ENCODE measurements around the gene DTL. TPM values are rescaled to one million over a fixed set of nuclear protein-coding genes. Genes with fewer than 3 reads are reported as not detected.

The DTL gene
- total RNA-seq, 4 donors from 2014 or later: 0.73 to 16.0 TPM; not detected in 2

DNA sequence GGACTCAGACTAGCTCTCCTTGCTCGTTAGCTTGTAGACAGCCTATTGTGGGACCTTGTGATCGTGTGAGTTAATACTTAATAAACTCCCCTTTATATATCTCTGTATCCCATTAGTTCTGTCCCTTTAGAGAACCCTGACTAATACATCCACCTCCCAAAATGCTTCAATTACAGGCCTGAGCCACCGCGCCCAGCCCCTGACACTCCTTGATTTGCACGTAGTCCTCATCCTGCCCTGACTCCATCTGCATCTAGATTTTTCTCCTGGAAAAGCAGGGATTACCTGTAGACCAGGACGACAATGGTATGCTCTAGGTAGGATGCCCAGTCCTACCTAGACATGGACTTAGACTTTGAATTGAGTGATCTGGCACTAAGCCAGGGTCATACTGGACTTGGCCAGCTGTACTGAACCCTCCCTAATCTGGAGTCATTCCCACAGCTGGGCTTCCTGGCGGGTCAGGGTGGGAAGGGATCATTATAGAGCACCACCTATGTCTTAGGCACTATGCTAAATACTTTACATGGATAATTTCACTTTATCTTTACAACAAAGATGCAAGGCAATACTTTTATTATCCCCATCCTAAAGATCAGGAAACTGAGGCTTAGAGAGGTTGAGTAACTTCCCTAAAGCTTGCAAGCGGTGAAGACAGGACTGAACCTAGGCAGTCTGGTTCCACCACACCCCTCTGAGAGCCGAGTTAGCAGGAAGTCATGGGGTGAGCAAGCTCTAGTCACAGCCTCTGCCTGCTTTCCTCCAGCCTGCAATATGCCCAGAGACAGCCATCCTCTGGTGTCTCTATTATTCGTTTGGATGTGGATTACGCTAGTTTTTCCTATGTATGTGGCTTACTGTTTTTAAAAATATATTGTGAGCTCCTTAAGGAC, 89.4 kb downstream of the DTL start:
- no peaks in the 10 kb centered on the region for H3K36me3 ChIP-seq
- TF ChIP-seq, protein P1, sequence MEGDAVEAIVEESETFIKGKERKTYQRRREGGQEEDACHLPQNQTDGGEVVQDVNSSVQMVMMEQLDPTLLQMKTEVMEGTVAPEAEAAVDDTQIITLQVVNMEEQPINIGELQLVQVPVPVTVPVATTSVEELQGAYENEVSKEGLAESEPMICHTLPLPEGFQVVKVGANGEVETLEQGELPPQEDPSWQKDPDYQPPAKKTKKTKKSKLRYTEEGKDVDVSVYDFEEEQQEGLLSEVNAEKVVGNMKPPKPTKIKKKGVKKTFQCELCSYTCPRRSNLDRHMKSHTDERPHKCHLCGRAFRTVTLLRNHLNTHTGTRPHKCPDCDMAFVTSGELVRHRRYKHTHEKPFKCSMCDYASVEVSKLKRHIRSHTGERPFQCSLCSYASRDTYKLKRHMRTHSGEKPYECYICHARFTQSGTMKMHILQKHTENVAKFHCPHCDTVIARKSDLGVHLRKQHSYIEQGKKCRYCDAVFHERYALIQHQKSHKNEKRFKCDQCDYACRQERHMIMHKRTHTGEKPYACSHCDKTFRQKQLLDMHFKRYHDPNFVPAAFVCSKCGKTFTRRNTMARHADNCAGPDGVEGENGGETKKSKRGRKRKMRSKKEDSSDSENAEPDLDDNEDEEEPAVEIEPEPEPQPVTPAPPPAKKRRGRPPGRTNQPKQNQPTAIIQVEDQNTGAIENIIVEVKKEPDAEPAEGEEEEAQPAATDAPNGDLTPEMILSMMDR (IDR thresholded peaks at IDR 0.05): no peak
- no peak for TF ChIP-seq POLR2A (IDR thresholded peaks at IDR 0.05)
- no peaks in the 10 kb centered on the region for H3K9me3 ChIP-seq
- no peak for DNase-seq
- no peaks in the 10 kb centered on the region for H3K4me1 ChIP-seq
- intact Hi-C loops (cut with DNase I; ENCODE audit: low total_unique reads): no loop called here
- no peaks in the 10 kb centered on the region for H3K27me3 ChIP-seq
- no peak overlapping the region for H3K27ac ChIP-seq
- no peak overlapping the region for H3K4me3 ChIP-seq

DNA sequence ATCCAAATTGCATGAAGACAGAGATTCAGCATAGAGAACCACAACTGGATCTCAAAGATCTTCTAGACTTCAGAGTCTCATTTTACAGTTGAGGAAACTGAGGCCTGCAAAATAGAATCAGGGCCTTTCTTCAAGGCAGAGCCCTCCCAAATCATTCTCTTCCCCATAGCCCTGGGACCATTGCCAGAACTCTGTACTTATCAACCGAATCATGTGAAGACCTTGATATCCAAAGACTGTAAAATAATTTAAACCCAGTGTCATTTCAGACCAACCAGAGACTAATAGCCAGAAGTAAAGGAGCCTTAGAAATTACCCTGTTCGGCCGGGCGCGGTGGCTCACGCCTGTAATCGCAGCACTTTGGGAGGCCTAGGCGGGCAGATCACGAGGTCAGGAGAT, 90.1 kb downstream of the DTL start:
- Histone ChIP-seq H3K27me3 (no peaks in the 10 kb centered on the region), H3K36me3 (no peaks in the 10 kb centered on the region), H3K9me3 (no peaks in the 10 kb centered on the region), H3K4me1 (no peaks in the 10 kb centered on the region), H3K27ac (no peak overlapping the region), H3K4me3 (no peak overlapping the region)
- intact Hi-C loops (cut with DNase I; ENCODE audit: low total_unique reads): no loop called here
- DNase-seq: no peak
- no peak for TF ChIP-seq POLR2A (IDR thresholded peaks at IDR 0.05)
- TF ChIP-seq, protein P1 (IDR thresholded peaks at IDR 0.05): no peak

DNA sequence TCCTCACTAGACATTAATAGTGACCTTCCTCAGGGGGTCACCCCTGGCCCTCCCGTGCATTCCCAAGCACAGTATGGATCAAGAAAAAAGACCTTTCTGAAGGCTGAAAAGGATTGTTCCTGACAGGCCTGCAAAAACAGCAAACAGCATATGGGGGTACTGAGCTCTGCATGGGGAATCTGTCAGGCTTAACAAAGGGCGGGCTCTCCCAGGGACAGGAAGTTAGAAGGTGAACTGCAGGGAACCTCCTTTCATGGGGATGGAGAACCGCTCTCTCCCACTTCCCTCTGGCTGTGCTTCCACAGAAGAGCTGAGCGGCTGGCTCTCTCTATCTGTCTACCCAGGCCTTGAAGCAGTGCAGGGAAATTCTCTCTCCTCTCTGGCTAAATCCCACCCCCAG, 91.7 kb downstream of the DTL start:
- Histone ChIP-seq H3K9me3 (no peaks in the 10 kb centered on the region), H3K27me3 (no peaks in the 10 kb centered on the region), H3K36me3 (no peaks in the 10 kb centered on the region), H3K4me3 (no peak overlapping the region), H3K27ac (no peak overlapping the region), H3K4me1 (no peaks in the 10 kb centered on the region)
- intact Hi-C loops (cut with DNase I; ENCODE audit: low total_unique reads): no loop called here
- no peak for DNase-seq
- TF ChIP-seq, protein P1 (IDR thresholded peaks at IDR 0.05): no peak
- TF ChIP-seq POLR2A (IDR thresholded peaks at IDR 0.05): no peak

DNA sequence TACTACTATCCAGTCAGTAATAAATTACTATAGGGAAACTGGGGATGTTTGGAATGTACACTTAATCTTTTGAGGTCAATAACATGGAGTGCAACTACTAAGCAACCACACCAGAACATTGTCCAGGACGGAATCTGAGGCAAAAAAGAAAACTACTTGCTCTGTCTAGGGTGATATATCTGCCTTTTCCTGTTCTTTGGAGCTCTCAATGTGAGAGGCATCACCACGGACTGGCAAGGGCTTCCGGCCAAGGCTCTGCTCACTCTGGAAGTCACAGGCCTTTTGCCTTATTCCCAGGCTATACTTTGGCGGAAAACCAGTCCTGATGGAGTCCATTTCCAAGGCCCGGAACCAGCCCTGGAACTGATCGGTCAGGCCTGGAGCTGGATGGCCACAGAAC, 94.2 kb downstream of the DTL start:
- intact Hi-C loops (cut with DNase I; ENCODE audit: low total_unique reads): no loop called here
- H3K9me3 ChIP-seq: no peaks in the 10 kb centered on the region
- H3K4me3 ChIP-seq: no peak overlapping the region
- H3K36me3 ChIP-seq: no peaks in the 10 kb centered on the region
- no peaks in the 10 kb centered on the region for H3K4me1 ChIP-seq
- TF ChIP-seq POLR2A (IDR thresholded peaks at IDR 0.05): no peak
- TF ChIP-seq, protein P1 (IDR thresholded peaks at IDR 0.05): no peak
- no peaks in the 10 kb centered on the region for H3K27me3 ChIP-seq
- no peak for DNase-seq
- H3K27ac ChIP-seq: no peak overlapping the region

DNA sequence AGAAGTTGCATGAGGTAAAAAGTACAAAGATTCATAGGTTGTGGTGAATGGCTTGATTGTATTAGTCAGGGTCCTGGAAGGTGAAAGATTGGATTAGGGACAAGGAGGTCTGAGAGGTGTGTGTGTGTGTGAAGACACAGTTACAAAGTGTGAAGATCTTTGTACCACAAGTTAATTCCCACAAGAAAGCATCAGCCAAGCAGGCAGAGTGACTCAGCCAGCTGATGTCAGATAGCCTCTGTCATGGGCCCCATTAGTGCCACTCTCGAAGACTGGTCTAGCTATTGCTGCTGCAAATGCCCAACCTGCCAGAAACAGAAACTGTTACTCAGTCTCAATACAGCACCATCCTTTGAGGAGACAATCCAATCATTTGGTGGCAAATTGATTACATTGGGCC, 96.5 kb downstream of the DTL start:
- no peak for DNase-seq
- Histone ChIP-seq H3K27ac (no peak overlapping the region), H3K36me3 (no peaks in the 10 kb centered on the region), H3K4me1 (no peaks in the 10 kb centered on the region), H3K4me3 (no peak overlapping the region), H3K9me3 (peaks cover 0 to 4% of the 10 kb centered on the region in 2 donors), H3K27me3 (no peaks in the 10 kb centered on the region)
- intact Hi-C loops (cut with DNase I; ENCODE audit: low total_unique reads): no loop called here
- TF ChIP-seq, protein P1 (IDR thresholded peaks at IDR 0.05): no peak
- no peak for TF ChIP-seq POLR2A (IDR thresholded peaks at IDR 0.05)
